HEK293 (cell line): ENCODE results near the gene PHYKPL.

Experiments
- YY1 ChIP-seq: fragments of 450-650 bp; formaldehyde crosslinking; IDR thresholded peaks from 2 replicates; pipeline ENCODE4 v1.5.1; 2018; ENCODE audit warnings: missing biosample characterization, missing genetic modification characterization
- ZBTB7A ChIP-seq: fragments of 450-650 bp; formaldehyde crosslinking; IDR thresholded peaks from 2 replicates; pipeline ENCODE4 v1.5.1; 2016; ENCODE audit warnings: low read depth, missing biosample characterization, missing genetic modification characterization
- ZNF555 ChIP-seq: fragments of 450-650 bp; formaldehyde crosslinking; conservative IDR thresholded peaks from 2 replicates; pipeline ENCODE4 v1.5.1; 2017; ENCODE audit warnings: missing biosample characterization, mild to moderate bottlenecking, missing genetic modification characterization, inconsistent platforms
- ZNF629 ChIP-seq: fragments of 450-650 bp; formaldehyde crosslinking; IDR thresholded peaks from 2 replicates; pipeline ENCODE4 v1.5.1; 2017; ENCODE audit warnings: missing biosample characterization, missing genetic modification characterization
- ZNF658 ChIP-seq: fragments of 450-650 bp; formaldehyde crosslinking; IDR thresholded peaks from 2 replicates; pipeline ENCODE4; 2016; ENCODE audit warnings: missing biosample characterization, missing genetic modification characterization
- ZNF776 ChIP-seq: fragments of 450-650 bp; formaldehyde crosslinking; IDR thresholded peaks from 2 replicates; pipeline ENCODE4 v1.5.0; 2017; ENCODE audit warnings: missing biosample characterization, missing genetic modification characterization, borderline replicate concordance
- ZNF792 ChIP-seq: fragments of 450-650 bp; formaldehyde crosslinking; IDR thresholded peaks from 2 replicates; pipeline ENCODE4 v1.5.1; 2016; ENCODE audit warnings: missing biosample characterization, missing genetic modification characterization
- ZSCAN23 ChIP-seq: fragments of 450-650 bp; formaldehyde crosslinking; IDR thresholded peaks from 2 replicates; pipeline ENCODE4 v1.5.1; 2016; ENCODE audit warnings: missing biosample characterization, missing genetic modification characterization
- TF ChIP-seq, protein P1 (sequence below): fragments of 450-650 bp; formaldehyde crosslinking; IDR thresholded peaks from 2 replicates; pipeline ENCODE4 v1.5.1; 2016; ENCODE audit warnings: missing biosample characterization, missing genetic modification characterization

DNA sequence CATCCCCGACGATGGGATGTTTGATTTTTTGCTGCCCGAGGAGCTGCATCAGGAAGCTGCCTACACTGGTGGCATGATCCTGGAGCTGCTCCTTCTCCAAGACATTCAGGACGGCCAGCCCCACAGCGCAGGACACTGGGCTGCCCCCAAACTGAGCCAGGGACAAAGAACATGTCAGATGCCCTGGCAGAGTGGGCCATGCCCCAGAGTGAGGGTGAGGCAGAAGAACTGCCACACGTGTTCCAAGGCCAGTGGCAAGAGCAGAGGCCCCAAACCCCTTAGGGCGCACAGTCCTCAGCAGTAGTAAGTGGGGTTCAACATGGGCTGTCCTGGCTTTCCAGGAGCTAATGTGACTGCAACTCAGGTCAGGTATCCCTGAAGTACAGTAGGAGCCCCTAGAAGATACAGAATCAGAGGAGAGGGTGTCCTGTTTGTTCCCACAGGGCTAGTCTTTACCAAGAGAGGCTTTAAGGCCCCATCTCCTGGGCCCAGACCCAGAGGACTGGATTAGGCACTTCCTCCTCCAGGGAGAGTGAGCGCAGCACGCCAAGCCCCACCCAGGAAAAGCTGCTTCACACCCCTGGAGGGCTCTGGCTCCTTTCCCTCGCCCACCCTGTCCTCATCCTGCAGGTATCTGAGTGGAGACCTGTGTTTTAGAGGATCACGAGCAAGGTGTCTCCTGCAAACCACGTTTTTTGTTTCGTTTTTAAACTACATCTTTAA lies 17.2 kb downstream of the PHYKPL start:
- TF ChIP-seq, protein P1, sequence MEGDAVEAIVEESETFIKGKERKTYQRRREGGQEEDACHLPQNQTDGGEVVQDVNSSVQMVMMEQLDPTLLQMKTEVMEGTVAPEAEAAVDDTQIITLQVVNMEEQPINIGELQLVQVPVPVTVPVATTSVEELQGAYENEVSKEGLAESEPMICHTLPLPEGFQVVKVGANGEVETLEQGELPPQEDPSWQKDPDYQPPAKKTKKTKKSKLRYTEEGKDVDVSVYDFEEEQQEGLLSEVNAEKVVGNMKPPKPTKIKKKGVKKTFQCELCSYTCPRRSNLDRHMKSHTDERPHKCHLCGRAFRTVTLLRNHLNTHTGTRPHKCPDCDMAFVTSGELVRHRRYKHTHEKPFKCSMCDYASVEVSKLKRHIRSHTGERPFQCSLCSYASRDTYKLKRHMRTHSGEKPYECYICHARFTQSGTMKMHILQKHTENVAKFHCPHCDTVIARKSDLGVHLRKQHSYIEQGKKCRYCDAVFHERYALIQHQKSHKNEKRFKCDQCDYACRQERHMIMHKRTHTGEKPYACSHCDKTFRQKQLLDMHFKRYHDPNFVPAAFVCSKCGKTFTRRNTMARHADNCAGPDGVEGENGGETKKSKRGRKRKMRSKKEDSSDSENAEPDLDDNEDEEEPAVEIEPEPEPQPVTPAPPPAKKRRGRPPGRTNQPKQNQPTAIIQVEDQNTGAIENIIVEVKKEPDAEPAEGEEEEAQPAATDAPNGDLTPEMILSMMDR (tag by site-specific recombination) = no peak
- TF ChIP-seq ZNF555 = no peak
- TF ChIP-seq ZBTB7A (tag by site-specific recombination) = no peak
- no peak for TF ChIP-seq ZNF792 (tag by site-specific recombination)
- no peak for TF ChIP-seq ZNF776
- TF ChIP-seq ZSCAN23 (tag by site-specific recombination) = no peak
- TF ChIP-seq ZNF629 (tag by site-specific recombination) = no peak
- no peak for TF ChIP-seq YY1 (tag by site-specific recombination)
- TF ChIP-seq ZNF658 (tag by site-specific recombination) = no peak
